Right ventricle myocardium inferior (tissue), 1 donor: ENCODE measurements around the gene BANK1. TPM values are rescaled to one million over a fixed set of nuclear protein-coding genes. Genes with fewer than 3 reads are reported as not detected.

Source experiments
- ATAC-seq: fragments of 200-7000 bp; cut with Tn5 transposase; one replicate; pipeline ENCODE4 v1.9.1; 2020; ENCODE audit warnings: mild to moderate bottlenecking, moderate library complexity
- DNase-seq: peaks from one replicate; pipeline ENCODE4 v3.0.0; 2021; ENCODE audit errors: missing footprints
- intact Hi-C: fragments of 100-400 bp; cut with DNase I; formaldehyde crosslinking; loops from one replicate; pipeline ENCODE4 v1.11.0; 2022
- total RNA-seq: library from RNA; stranded (reverse); fragmentation: NEBNext Ultra II Directional; extraction: Animal tissue kit (Norgen Biotek cat#: 25700); gene quantifications from one replicate; pipeline ENCODE4 v1.2.1, GENCODE V29; 2021
- donor health status: DM: no; HTN: yes; CAD: no; lungs with severe emphysema.

Gene BANK1
- total RNA-seq, 1 donor from 2014 or later: 0.35 TPM

GRCh38 chr4:101987623-101988243 is 197.2 kb downstream of the BANK1 start:
- DNase-seq (no peak), ATAC-seq (no peak)
- intact Hi-C loops: no loop called here

- no peak for ATAC-seq
- no peak for DNase-seq
- intact Hi-C loops: no loop called here
Measured at GRCh38 chr4:101989551-101989950, 199.0 kb downstream of the BANK1 start.

DNA sequence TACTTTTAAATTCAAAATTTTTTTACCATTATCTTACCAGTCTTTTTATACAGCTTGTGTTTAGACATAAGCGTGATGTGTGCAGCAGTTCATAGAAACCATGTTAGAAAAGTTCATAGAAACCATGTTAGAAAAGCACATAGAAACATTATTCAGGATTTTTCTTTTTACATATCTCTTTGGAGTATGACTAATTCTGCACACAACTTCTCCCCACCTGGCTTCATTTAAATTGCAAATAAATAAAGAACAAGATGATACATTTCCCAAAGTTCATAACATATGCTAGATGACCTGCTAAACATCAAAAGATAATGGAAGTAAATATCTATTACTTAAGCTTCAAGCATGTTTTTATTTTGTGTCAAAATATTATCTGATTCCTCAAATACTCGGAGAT is 201.9 kb downstream of the BANK1 start:
- ATAC-seq (no peak), DNase-seq (no peak)
- intact Hi-C loops: no loop called here

- ATAC-seq (no peak), DNase-seq (no peak)
- intact Hi-C loops: no loop called here
Measured at GRCh38 chr4:101993002-101993841, 202.7 kb downstream of the BANK1 start.

GRCh38 chr4:101993842-101994775 is 203.6 kb downstream of the BANK1 start:
- DNase-seq: peak; percentile 41
- no peak for ATAC-seq
- intact Hi-C loops: no loop called here

DNA sequence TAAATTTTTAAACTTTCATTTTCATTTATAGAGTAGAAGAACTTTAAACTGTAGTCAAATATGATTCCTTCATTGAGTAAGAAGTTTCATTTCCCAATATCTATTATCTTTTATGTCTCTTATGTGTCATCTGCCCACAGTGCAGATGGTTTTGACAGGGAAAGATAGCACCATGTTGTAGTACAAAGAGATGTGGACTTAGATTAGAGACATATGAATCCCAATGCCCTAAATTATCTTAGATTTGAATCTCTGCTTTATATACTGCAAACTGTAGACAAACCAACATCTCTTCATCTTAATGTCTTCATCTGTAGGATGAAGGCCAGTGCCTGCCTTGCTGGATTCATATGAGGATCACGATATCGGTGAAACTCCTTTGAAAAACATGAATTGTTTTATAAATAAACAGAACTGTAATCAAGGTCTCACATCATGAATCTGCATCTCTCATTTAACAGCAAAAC is 217.5 kb downstream of the BANK1 start:
- no peak for DNase-seq
- no peak for ATAC-seq
- intact Hi-C loops: no loop called here

DNA sequence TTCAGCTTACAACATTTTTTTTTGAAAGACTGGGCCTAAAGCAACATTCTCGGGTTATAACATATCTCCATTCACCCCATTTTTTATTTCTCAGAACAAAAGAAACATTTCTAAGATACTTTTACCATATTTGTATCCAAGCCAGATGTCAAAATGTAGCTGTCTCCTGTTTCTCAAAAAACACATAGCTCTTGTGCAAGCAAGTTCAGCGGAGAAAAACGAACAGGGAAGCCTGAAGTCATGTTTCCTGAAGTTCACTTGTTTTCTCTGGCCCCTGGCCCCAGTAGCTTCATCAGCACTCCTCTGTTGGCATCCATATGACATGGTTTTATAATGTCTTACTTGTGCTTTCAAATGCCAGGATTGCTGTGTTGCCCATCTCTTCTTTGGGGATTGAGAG is 218.2 kb downstream of the BANK1 start:
- DNase-seq (no peak), ATAC-seq (no peak)
- intact Hi-C loops: no loop called here

- intact Hi-C loops: no loop called here
- no peak for ATAC-seq
- no peak for DNase-seq
Measured at GRCh38 chr4:102022343-102022742, 231.8 kb downstream of the BANK1 start.

GRCh38 chr4:102027961-102028360 is 237.4 kb downstream of the BANK1 start:
- ATAC-seq (no peak), DNase-seq (no peak)
- intact Hi-C loops: no loop called here

DNA sequence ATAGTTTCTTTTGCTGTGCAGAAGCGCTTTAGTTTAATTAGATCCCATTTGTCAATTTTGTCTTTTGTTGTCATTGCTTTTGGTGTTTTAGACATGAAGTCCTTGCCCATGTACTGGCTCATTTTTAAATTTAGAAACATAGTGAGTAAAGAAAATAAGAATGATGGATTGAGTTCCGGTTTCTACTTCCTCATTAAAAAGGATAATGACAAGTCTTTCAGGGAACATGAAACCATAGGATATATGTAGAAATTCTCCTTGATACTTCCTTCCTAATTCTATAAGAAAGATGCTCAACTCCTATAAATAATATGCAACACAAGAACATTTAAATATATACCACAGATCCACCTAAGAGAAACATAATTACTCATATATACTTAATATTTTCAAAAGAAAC is 240.9 kb downstream of the BANK1 start:
- ATAC-seq: no peak
- intact Hi-C loops: no loop called here
- no peak for DNase-seq

GRCh38 chr4:102036016-102036415 is 245.5 kb downstream of the BANK1 start:
- ATAC-seq (no peak), DNase-seq (no peak)
- intact Hi-C loops: no loop called here

- ATAC-seq: no peak
- DNase-seq: no peak
- intact Hi-C loops: no loop called here
Measured at GRCh38 chr4:102036619-102037376, 246.3 kb downstream of the BANK1 start.

DNA sequence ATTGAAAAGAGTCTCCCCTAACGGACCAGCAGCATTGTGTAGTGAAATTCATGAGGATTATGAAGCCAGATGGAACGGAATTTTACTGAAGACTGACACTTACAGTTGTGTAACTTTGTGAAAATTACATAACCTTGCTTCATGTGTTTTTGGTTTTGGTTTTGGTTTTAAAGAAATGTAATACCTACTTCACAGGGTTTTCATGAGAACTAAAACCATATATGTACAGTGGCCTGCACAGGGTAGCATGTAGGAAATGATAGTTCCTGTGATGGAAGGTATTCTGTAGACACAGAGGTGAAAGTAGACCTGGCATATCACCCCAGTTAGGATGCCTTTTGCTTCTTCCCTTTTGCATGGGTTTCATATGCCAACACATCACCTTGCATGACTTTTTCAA is 247.0 kb downstream of the BANK1 start:
- no peak for ATAC-seq
- intact Hi-C loops: no loop called here
- DNase-seq: no peak

DNA sequence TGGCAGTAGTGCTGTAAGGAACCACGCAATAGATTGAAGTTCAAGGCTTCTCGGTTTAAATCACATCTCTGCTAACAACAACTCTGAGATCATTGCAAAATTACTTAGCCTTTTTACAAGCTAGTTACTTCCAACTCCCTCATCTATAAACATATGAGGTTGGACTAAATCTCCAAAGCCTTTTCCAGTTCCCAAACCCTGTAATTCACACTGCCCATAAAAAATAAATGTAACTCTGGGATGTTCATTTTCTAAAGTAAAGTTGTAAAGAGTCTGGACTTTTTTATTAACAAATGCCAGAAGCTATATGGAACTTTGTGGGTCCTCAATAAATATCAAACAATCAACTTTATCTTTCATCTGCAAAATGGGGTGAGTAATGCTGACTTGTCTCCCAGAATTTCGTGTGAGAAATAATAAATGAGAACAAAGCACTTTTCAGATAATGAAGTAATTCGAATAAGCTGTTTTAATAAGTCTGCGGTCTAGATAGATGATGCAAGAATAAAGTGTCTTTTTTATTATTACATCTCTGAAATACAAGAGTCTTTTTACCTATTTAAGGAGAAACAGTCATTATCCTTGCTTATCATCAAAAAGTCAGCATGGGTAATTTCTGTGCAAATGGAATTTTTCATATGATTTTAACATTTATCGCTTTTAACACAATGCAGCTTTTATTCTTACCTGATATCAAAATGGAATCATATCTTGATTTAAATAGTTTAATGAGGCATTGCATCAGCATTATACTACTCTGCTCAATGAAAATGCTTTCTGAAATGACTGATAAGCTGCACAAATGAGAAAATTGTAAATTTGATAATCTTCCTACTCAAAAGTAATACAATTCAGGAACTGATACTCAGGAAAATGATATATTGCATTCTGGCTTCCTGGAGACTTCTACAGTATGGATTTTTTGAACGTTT is 252.6 kb downstream of the BANK1 start:
- no peak for DNase-seq
- intact Hi-C loops: no loop called here
- ATAC-seq: no peak

GRCh38 chr4:102047616-102048015 is 257.1 kb downstream of the BANK1 start:
- DNase-seq (no peak), ATAC-seq (no peak)
- intact Hi-C loops: no loop called here

- DNase-seq: no peak
- no peak for ATAC-seq
- intact Hi-C loops: no loop called here
Measured at GRCh38 chr4:102055805-102056204, 265.3 kb downstream of the BANK1 start.

DNA sequence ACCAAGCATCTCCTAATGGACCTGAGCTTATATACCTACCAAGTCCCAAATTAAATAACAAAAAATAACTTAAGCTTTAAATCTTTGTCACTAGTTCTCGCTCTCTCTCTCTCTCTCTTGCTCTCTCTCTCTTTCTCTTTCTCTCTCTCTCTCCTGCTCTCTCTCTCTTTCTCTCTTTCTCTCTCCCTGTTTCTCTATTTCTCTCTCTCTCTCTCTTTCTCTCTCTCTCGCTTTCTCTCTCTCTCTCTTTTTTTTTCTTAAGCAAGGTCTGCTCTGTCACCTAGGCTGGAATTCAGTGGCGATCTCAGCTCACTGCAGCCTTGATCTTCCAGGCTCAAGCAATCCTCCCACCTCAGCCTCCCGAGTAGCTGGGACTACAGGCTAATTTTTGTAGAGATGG is 266.6 kb downstream of the BANK1 start:
- ATAC-seq: no peak
- intact Hi-C loops: no loop called here
- DNase-seq: no peak

DNA sequence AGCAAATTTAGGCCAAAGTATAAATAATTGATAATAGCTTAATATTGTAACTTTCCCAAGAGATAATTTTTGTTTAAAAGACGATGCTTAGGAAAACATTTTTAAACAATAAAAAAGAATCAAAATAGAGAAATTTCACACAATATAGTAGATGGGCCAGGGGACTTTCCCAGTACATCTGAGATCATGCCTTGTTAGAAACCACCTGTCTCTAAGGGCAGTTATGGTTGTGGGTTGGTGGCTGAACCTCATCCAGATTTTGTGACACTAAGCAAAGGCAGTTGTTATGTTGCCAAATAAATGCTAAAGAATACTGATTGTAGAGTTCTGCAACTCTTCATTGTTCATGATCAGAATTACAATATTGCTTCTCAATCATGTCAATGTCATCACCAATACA is 270.6 kb downstream of the BANK1 start:
- intact Hi-C loops: no loop called here
- ATAC-seq (no peak), DNase-seq (no peak)
